ENCODE data around the gene EPB41L1.

EPB41L1 gene

DNA sequence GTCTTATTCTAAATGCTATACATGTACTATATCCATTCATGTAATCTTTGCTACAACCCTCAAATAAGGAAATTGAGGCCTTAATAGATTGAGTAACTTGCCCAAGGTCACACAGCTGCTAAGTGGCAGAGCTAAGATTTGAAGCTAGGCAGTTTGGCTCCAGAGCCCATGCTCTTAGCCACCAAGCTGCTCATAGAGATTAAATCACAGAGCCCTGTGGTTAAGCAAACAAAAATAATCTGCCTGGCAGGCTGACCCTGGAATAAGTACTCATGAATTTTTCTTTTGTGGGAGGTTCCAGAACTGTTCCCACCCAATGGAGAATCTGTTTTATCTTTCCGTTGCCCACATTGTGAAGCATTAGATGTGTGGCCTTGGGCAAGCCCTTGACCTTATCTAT is 89.2 kb downstream of the EPB41L1 start:
- Histone ChIP-seq H3K9me3 (ENCODE audit: control insufficient read depth, insufficient read depth, low read depth, low read length) (no peaks in the 10 kb centered on the region), H3K27me3 (ENCODE audit: control insufficient read depth, insufficient read depth, low read length) (no peaks in the 10 kb centered on the region), H3K27ac (ENCODE audit: low read depth, low read length) (no peak overlapping the region), H3K9ac (ENCODE audit: low read length) (no peak overlapping the region), H3K4me1 (ENCODE audit: control insufficient read depth, insufficient read depth, low read length) (no peaks in the 10 kb centered on the region), H3K36me3 (ENCODE audit: control insufficient read depth, insufficient read depth, low read length) (peaks cover 85% of the 10 kb centered on the region), H3K4me3 (ENCODE audit: low read depth, low read length) (no peak overlapping the region)

DNA sequence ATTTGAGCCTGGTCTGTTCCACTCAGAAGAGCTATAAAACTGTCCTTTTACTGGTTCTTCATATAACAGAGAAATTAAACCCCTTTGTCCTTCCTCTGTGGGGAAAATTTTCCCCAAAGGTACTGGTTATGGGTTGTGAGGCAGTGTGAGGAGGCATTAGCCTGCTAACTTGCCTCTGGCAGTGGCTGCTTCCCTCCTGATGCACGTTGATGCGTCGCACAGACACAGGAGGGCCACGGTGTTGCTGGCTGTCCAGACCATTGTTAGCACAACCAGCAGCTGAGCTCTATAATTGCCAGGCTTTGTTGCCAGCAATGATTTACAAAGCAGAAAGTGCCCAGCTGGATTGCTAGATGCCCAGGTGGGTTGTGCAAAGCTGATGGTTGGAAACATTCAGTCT is 91.9 kb downstream of the EPB41L1 start:
- no peak overlapping the region for H3K9ac ChIP-seq (ENCODE audit: low read length)
- no peaks in the 10 kb centered on the region for H3K4me1 ChIP-seq (ENCODE audit: control insufficient read depth, insufficient read depth, low read length)
- H3K27me3 ChIP-seq (ENCODE audit: control insufficient read depth, insufficient read depth, low read length): no peaks in the 10 kb centered on the region
- no peaks in the 10 kb centered on the region for H3K9me3 ChIP-seq (ENCODE audit: control insufficient read depth, insufficient read depth, low read depth, low read length)
- H3K27ac ChIP-seq (ENCODE audit: low read depth, low read length): no peak overlapping the region
- peaks cover 75% of the 10 kb centered on the region for H3K36me3 ChIP-seq (ENCODE audit: control insufficient read depth, insufficient read depth, low read length)
- H3K4me3 ChIP-seq (ENCODE audit: low read depth, low read length): no peak overlapping the region

DNA sequence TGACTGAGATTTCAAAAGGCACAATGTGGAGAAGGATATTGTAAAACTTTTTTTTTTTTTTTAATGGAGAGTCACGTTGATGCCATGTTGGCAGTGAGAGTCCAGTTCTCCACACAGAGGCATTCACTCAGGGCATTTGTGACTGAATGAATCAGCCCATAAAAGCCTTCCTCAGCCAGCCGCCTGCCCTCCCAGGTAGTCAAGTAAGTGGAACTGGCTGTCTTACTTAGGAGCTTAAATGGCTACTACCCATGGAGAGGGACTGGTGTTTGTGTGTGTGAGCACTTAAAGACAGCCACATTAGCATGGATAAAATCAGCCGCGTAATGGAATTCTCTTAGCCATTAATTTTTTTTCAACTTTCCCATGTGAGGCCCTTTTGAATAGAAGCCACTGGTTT is 94.3 kb downstream of the EPB41L1 start:
- Histone ChIP-seq H3K4me3 (ENCODE audit: low read depth, low read length) (no peak overlapping the region), H3K4me1 (ENCODE audit: control insufficient read depth, insufficient read depth, low read length) (no peaks in the 10 kb centered on the region), H3K36me3 (ENCODE audit: control insufficient read depth, insufficient read depth, low read length) (peaks cover 78% of the 10 kb centered on the region), H3K9me3 (ENCODE audit: control insufficient read depth, insufficient read depth, low read depth, low read length) (no peaks in the 10 kb centered on the region), H3K27ac (ENCODE audit: low read depth, low read length) (no peak overlapping the region), H3K27me3 (ENCODE audit: control insufficient read depth, insufficient read depth, low read length) (no peaks in the 10 kb centered on the region), H3K9ac (ENCODE audit: low read length) (no peak overlapping the region)

DNA sequence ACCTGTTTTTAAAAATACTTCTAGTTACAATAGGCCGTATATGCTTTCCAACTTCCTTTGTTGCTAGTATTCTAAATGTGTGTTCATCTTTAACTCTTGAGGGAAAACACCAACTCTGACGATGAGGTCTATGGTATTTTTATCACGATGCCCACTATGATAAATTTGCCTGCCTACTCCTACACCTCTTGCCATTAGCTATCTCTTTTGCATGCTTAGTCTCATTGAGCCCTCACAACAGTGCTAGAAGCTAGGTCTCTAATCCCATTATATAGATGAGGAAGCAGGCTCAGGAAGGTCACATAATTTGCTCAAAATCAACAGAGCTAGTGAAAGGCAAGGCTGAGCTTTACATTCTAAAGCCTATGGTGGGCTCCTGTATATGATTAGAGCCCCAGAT is 94.9 kb downstream of the EPB41L1 start:
- H3K4me3 ChIP-seq (ENCODE audit: low read depth, low read length): no peak overlapping the region
- no peaks in the 10 kb centered on the region for H3K9me3 ChIP-seq (ENCODE audit: control insufficient read depth, insufficient read depth, low read depth, low read length)
- H3K9ac ChIP-seq (ENCODE audit: low read length): no peak overlapping the region
- H3K36me3 ChIP-seq (ENCODE audit: control insufficient read depth, insufficient read depth, low read length): peaks cover 73% of the 10 kb centered on the region
- H3K27ac ChIP-seq (ENCODE audit: low read depth, low read length): no peak overlapping the region
- no peaks in the 10 kb centered on the region for H3K27me3 ChIP-seq (ENCODE audit: control insufficient read depth, insufficient read depth, low read length)
- no peaks in the 10 kb centered on the region for H3K4me1 ChIP-seq (ENCODE audit: control insufficient read depth, insufficient read depth, low read length)

DNA sequence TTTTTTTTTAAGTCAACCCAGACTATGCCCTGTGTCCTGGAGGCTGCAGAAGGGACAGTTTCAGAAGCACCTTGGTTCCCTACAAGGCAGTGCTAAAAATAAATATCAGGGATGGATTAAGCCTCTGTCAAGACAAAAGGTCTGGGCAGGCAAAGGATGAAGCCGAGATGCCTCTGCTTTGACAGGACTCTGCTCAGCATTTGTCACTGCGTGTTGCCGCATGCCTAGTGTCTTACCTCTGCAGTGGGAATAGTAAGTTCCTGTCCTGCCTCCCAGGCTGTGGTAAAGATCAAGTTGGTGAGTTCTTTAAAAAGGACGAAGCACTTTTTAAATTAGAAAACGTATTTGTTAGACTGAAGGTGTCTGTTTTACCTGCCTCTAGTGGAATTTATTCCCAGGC is 96.9 kb downstream of the EPB41L1 start:
- Histone ChIP-seq H3K36me3 (ENCODE audit: control insufficient read depth, insufficient read depth, low read length) (peaks cover 64% of the 10 kb centered on the region), H3K27me3 (ENCODE audit: control insufficient read depth, insufficient read depth, low read length) (no peaks in the 10 kb centered on the region), H3K27ac (ENCODE audit: low read depth, low read length) (no peak overlapping the region), H3K9me3 (ENCODE audit: control insufficient read depth, insufficient read depth, low read depth, low read length) (no peaks in the 10 kb centered on the region), H3K9ac (ENCODE audit: low read length) (no peak overlapping the region), H3K4me3 (ENCODE audit: low read depth, low read length) (no peak overlapping the region), H3K4me1 (ENCODE audit: control insufficient read depth, insufficient read depth, low read length) (no peaks in the 10 kb centered on the region)

DNA sequence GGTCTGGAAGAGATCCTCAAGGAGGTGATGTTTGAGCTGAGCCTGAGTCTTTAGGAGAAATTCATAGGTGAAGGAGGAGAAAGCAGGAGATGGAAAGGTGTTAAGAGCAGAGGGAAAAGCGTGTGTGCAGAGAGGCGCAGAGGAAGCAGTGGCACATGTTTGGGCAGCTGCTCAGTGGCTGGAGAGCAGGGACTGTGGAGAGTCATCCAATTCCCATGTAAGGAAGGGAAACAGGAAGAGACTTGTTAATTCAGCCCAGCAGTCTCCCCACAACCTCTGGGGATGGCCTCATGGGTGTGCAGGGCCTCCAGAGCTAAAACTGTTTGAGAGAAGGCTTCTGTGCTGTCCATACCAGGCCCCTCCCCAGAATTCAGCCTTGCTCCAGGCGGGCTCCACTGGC is 98.0 kb downstream of the EPB41L1 start:
- Histone ChIP-seq H3K36me3 (ENCODE audit: control insufficient read depth, insufficient read depth, low read length) (peaks cover 62% of the 10 kb centered on the region), H3K4me3 (ENCODE audit: low read depth, low read length) (no peak overlapping the region), H3K27me3 (ENCODE audit: control insufficient read depth, insufficient read depth, low read length) (no peaks in the 10 kb centered on the region), H3K4me1 (ENCODE audit: control insufficient read depth, insufficient read depth, low read length) (no peaks in the 10 kb centered on the region), H3K9me3 (ENCODE audit: control insufficient read depth, insufficient read depth, low read depth, low read length) (no peaks in the 10 kb centered on the region), H3K9ac (ENCODE audit: low read length) (no peak overlapping the region), H3K27ac (ENCODE audit: low read depth, low read length) (no peak overlapping the region)

DNA sequence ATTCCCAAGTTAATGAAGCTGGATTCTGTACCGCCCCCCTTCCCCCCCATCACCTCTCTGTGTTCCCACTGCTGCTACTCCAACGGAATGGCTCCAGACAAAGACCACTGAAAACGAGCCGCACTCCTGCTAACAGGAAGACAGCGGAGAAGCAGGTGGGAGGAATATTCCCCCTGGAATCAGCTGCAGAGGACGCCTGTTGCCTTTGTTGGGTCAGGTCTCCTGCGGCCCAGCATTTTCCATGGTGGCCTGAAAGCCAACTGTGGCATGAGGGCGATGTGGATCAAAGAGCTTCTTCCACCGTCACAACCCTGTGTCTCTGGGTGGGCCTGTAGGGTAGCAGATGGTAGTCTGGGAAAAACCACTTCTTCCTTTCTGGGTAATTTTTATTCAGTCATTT is 98.5 kb downstream of the EPB41L1 start:
- Histone ChIP-seq H3K27me3 (ENCODE audit: control insufficient read depth, insufficient read depth, low read length) (no peaks in the 10 kb centered on the region), H3K4me1 (ENCODE audit: control insufficient read depth, insufficient read depth, low read length) (no peaks in the 10 kb centered on the region), H3K4me3 (ENCODE audit: low read depth, low read length) (no peak overlapping the region), H3K36me3 (ENCODE audit: control insufficient read depth, insufficient read depth, low read length) (peaks cover 58% of the 10 kb centered on the region), H3K27ac (ENCODE audit: low read depth, low read length) (no peak overlapping the region), H3K9me3 (ENCODE audit: control insufficient read depth, insufficient read depth, low read depth, low read length) (no peaks in the 10 kb centered on the region), H3K9ac (ENCODE audit: low read length) (no peak overlapping the region)

DNA sequence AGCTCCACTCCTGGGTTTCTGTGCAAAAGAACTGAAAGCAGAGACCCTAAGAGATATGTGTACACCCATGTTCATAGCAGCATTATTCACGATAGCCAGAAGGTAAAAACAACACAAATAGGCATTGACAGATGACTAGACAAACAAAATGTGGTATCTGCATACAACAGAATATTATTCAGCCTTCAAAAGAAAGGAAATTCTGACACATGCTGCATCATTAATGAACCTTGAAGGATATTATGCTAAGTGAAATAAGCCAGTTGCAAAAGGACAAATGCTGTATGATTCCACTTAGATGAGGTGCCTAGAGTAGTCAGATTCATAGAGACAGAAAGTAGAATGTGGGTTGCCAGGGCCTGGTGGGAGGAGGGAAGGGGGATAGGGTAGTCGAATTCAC is 99.5 kb downstream of the EPB41L1 start:
- no peak overlapping the region for H3K9ac ChIP-seq (ENCODE audit: low read length)
- peaks cover 4% of the 10 kb centered on the region for H3K4me1 ChIP-seq (ENCODE audit: control insufficient read depth, insufficient read depth, low read length)
- H3K9me3 ChIP-seq (ENCODE audit: control insufficient read depth, insufficient read depth, low read depth, low read length): no peaks in the 10 kb centered on the region
- no peak overlapping the region for H3K27ac ChIP-seq (ENCODE audit: low read depth, low read length)
- H3K27me3 ChIP-seq (ENCODE audit: control insufficient read depth, insufficient read depth, low read length): no peaks in the 10 kb centered on the region
- no peak overlapping the region for H3K4me3 ChIP-seq (ENCODE audit: low read depth, low read length)
- peaks cover 48% of the 10 kb centered on the region for H3K36me3 ChIP-seq (ENCODE audit: control insufficient read depth, insufficient read depth, low read length)

DNA sequence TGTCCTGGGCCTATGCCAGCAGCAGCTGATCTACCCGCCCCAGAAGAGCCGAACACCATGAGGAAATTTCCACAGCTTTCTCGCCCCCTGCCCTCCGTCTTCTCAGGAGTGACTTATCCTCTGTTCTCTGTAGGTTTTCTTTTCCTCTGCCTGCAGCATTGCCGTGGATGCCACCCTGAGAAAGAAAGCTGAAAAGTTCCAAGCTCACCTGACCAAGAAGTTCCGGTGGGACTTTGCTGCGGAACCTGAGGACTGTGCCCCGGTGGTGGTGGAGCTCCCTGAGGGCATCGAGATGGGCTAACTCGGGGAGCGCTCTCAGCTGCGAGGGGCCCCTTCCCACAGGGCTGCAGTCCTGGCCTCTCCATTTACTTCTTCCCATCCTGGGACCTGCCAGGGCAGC is 100.9 kb downstream of the EPB41L1 start:
- Histone ChIP-seq H3K36me3 (ENCODE audit: control insufficient read depth, insufficient read depth, low read length) (peaks cover 40% of the 10 kb centered on the region), H3K9ac (ENCODE audit: low read length) (no peak overlapping the region), H3K27me3 (ENCODE audit: control insufficient read depth, insufficient read depth, low read length) (no peaks in the 10 kb centered on the region), H3K4me3 (ENCODE audit: low read depth, low read length) (no peak overlapping the region), H3K4me1 (ENCODE audit: control insufficient read depth, insufficient read depth, low read length) (peaks cover 11% of the 10 kb centered on the region), H3K27ac (ENCODE audit: low read depth, low read length) (no peak overlapping the region), H3K9me3 (ENCODE audit: control insufficient read depth, insufficient read depth, low read depth, low read length) (no peaks in the 10 kb centered on the region)

DNA sequence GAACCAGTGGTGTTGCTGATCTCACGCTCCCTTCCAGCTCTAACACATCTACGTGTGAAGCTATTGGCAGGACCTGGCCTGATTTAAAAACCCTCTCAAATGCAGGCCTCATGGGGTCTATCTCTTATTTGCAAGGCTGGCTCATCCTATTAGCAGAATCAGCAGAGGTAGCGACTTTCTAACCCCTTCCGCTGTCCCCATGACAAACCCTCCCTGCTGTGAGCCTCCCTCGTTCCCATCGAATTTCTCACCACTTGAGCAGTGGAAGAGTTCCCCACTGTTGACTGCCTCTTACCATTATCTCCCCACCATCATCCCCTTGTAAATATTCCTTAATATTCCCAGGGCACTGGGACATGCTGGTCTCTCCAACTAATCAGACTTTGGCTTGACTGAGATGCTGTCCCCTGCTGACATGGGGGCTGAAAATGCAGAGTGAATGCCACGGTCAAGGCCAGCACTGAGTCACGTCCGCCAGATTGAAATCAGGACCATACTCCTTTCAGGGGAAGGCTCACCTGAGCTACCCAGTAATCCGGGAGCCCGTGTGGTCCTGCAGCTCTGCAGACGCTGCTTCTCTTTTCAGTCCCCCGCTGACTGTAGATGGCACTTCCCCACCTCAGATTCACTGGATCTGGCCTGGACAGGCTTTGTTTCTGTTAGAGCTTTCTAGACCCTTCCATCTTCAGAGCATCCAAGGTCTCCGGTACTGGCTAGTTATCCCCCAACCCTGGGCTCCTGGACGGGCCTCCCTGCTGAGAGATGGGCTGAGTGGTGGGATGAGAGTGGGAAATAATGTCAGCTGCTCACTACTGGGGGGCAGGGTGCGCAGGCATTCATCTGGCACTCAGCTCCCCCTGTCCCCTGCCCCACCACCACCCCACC is 104.9 kb downstream of the EPB41L1 start:
- H3K36me3 ChIP-seq (ENCODE audit: control insufficient read depth, insufficient read depth, low read length): peaks cover 20% of the 10 kb centered on the region
- no peaks in the 10 kb centered on the region for H3K9me3 ChIP-seq (ENCODE audit: control insufficient read depth, insufficient read depth, low read depth, low read length)
- H3K9ac ChIP-seq (ENCODE audit: low read length): peak overlapping the region; percentile 7
- no peak overlapping the region; the same call in 1 of the 2 replicates for H3K4me3 ChIP-seq (ENCODE audit: low read depth, low read length)
- peaks cover 11% of the 10 kb centered on the region for H3K4me1 ChIP-seq (ENCODE audit: control insufficient read depth, insufficient read depth, low read length)
- H3K27ac ChIP-seq (ENCODE audit: low read depth, low read length): no peak overlapping the region
- H3K27me3 ChIP-seq (ENCODE audit: control insufficient read depth, insufficient read depth, low read length): no peaks in the 10 kb centered on the region

DNA sequence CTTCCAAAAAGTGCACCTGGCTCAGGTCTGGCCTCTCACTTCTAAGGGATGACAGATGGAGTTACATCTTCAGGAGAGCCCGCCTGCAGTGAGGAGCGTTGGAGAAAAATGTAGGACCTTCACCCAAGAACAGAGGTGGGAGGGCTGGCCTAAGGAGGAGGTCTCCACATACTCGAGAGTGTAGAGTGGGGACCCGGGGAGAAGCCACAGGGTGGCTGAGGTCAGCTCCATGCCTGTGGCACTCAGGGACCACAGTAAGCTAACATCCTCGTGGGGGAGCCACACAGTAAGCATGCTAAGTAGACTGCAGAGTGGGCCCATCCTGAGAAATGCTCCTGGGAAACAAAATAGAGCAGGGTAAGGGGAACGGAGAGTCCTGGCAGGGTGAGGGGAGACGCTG is 105.8 kb downstream of the EPB41L1 start:
- Histone ChIP-seq H3K36me3 (ENCODE audit: control insufficient read depth, insufficient read depth, low read length) (peaks cover 20% of the 10 kb centered on the region), H3K4me3 (ENCODE audit: low read depth, low read length) (no peak overlapping the region), H3K9ac (ENCODE audit: low read length) (no peak overlapping the region), H3K9me3 (ENCODE audit: control insufficient read depth, insufficient read depth, low read depth, low read length) (no peaks in the 10 kb centered on the region), H3K27ac (ENCODE audit: low read depth, low read length) (no peak overlapping the region), H3K4me1 (ENCODE audit: control insufficient read depth, insufficient read depth, low read length) (peaks cover 11% of the 10 kb centered on the region), H3K27me3 (ENCODE audit: control insufficient read depth, insufficient read depth, low read length) (no peaks in the 10 kb centered on the region)
